Measurements from ENCODE around the gene ZFP36. TPM values are rescaled to one million over a fixed set of nuclear protein-coding genes. Genes with fewer than 3 reads are reported as not detected.

ZFP36 gene
- total RNA-seq, 1 donor from 2014 or later: 7.5 TPM

GRCh38 chr19:39403331-39404312 is 3.0 kb upstream of the ZFP36 start:
- DNase-seq (ENCODE audit: low read depth): peak; percentile 90
- TF ChIP-seq CTCF (IDR thresholded peaks at IDR 0.05; ENCODE audit: insufficient read depth, low read length, poor library complexity, severe bottlenecking): no peak
- H3K36me3 ChIP-seq (ENCODE audit: control insufficient read depth, insufficient read depth, low read length): peaks cover 1% of the 10 kb centered on the region
- no peaks in the 10 kb centered on the region for H3K27me3 ChIP-seq (ENCODE audit: control insufficient read depth, insufficient read depth, low read length)
- peak overlapping the region; percentile 16 for H3K4me3 ChIP-seq (ENCODE audit: low read depth, low read length)

GRCh38 chr19:39405261-39405957 is 1.2 kb upstream of the ZFP36 start:
- H3K27me3 ChIP-seq (ENCODE audit: control insufficient read depth, insufficient read depth, low read length): no peaks in the 10 kb centered on the region
- no peak overlapping the region for H3K4me3 ChIP-seq (ENCODE audit: low read depth, low read length)
- peaks cover 1% of the 10 kb centered on the region for H3K36me3 ChIP-seq (ENCODE audit: control insufficient read depth, insufficient read depth, low read length)
- no peak for DNase-seq (ENCODE audit: low read depth)
- TF ChIP-seq CTCF (IDR thresholded peaks at IDR 0.05; ENCODE audit: insufficient read depth, low read length, poor library complexity, severe bottlenecking): no peak

GRCh38 chr19:39405958-39406655 is 540 bp upstream of the ZFP36 start:
- TF ChIP-seq CTCF (IDR thresholded peaks at IDR 0.05; ENCODE audit: insufficient read depth, low read length, poor library complexity, severe bottlenecking): no peak
- Histone ChIP-seq H3K4me3 (ENCODE audit: low read depth, low read length) (peak overlapping the region; percentile 95), H3K36me3 (ENCODE audit: control insufficient read depth, insufficient read depth, low read length) (peaks cover 1% of the 10 kb centered on the region), H3K27me3 (ENCODE audit: control insufficient read depth, insufficient read depth, low read length) (no peaks in the 10 kb centered on the region)
- DNase-seq (ENCODE audit: low read depth): no peak

GRCh38 chr19:39407410-39407659 is 688 bp downstream of the ZFP36 start:
- TF ChIP-seq CTCF (IDR thresholded peaks at IDR 0.05; ENCODE audit: insufficient read depth, low read length, poor library complexity, severe bottlenecking): no peak
- DNase-seq (ENCODE audit: low read depth): no peak

GRCh38 chr19:39407660-39408391 is 1.2 kb downstream of the ZFP36 start:
- no peaks in the 10 kb centered on the region for H3K27me3 ChIP-seq (ENCODE audit: control insufficient read depth, insufficient read depth, low read length)
- no peak for TF ChIP-seq CTCF (IDR thresholded peaks at IDR 0.05; ENCODE audit: insufficient read depth, low read length, poor library complexity, severe bottlenecking)
- DNase-seq (ENCODE audit: low read depth): no peak

More at GRCh38 chr19:39407410-39407659, 688 bp downstream of the ZFP36 start:
- Histone ChIP-seq H3K4me3 (ENCODE audit: low read depth, low read length) (peak overlapping the region; percentile 95), H3K27me3 (ENCODE audit: control insufficient read depth, insufficient read depth, low read length) (no peaks in the 10 kb centered on the region), H3K36me3 (ENCODE audit: control insufficient read depth, insufficient read depth, low read length) (peaks cover 1% of the 10 kb centered on the region)

More at GRCh38 chr19:39407660-39408391, 1.2 kb downstream of the ZFP36 start:
- peak overlapping the region; percentile 95 for H3K4me3 ChIP-seq (ENCODE audit: low read depth, low read length)
- peaks cover 1% of the 10 kb centered on the region for H3K36me3 ChIP-seq (ENCODE audit: control insufficient read depth, insufficient read depth, low read length)
